Fibroblast of the aortic adventitia (primary cell): ENCODE measurements around the gene NFYA. TPM values are rescaled to one million over a fixed set of nuclear protein-coding genes. Genes with fewer than 3 reads are reported as not detected.

Experiments used
- DNase-seq: peaks from one replicate; pipeline ENCODE4 v3.0.0-alpha.2; 2010; ENCODE audit warnings: low read depth
- H3K4me3 ChIP-seq: 2 replicates; pipeline ENCODE4 v1.5.1; 2011; ENCODE audit warnings: low read depth, mild to moderate bottlenecking, control low read depth, low read length, moderate library complexity
- CTCF ChIP-seq: IDR thresholded peaks from 2 replicates; pipeline ENCODE4 v1.5.1; 2011; ENCODE audit warnings: mild to moderate bottlenecking, low read length, control low read depth, inconsistent platforms; ENCODE audit not compliant: insufficient read depth
- total RNA-seq: library from RNA; depleted of rRNA; stranded (reverse); fragments of >200 nt; gene quantifications from 2 replicates; pipeline ENCODE4 v1.2.3, GENCODE V29; 2012; ENCODE audit warnings: low replicate concordance

Gene NFYA
- total RNA-seq, 1 donor = 14.2 TPM

- peak; percentile 9 for TF ChIP-seq CTCF
- H3K4me3 ChIP-seq = peak overlapping the region; percentile 92
- DNase-seq = no peak
Observed at GRCh38 chr6:41071501-41071922, 1.3 kb upstream of the NFYA start.

GRCh38 chr6:41071923-41072835 lies 595 bp upstream of the NFYA start, which contains the start of gene OARD1:
Gene OARD1 (minus strand): TSS chr6:41072356. CDS start chr6:41071634, 722 bp downstream.
- TF ChIP-seq CTCF = no peak
- peak; percentile 100 for DNase-seq
- H3K4me3 ChIP-seq = peak within 1 kb of the TSS; percentile 92

DNA sequence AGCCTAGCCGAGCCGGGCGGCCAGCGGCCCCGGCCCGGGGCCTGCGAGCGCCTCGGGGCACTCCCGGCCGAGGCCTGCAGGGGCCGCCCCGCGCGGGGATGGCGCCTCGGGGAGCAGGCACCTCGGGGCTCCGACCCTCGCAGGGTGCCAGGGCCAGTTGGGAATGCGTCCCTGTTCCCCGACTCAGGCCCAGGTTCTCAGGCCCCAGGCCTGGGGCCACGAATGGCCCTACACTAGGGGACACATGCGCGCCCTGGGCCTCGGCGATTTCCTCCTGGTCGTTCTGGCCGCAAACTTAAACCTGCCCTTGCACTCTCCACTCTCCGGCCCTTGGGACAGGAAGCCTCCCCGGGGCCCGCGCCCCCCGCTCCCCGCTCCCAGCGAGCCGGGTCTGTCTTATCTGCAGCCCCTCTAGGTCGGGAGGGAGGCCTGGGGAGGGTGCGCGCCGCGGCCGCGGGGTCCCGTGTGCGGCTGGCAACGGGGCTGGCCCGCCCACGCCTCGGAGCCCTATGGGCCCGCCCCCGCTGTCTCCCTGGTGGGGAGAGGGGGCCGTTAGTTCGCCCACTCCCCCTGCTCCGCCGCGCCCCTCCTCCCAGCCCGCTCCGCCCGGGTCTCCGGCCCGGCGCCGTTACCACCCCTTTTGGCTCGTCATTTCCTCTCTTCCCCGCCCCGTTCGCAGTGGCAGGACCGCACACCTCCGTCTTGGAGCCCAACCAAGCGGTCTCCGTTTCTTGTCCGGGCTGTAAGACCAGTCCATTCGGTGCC lies 611 bp downstream of the NFYA start:
- peak overlapping the region; percentile 89 for H3K4me3 ChIP-seq
- peak; percentile 28 for TF ChIP-seq CTCF
- no peak for DNase-seq

DNA sequence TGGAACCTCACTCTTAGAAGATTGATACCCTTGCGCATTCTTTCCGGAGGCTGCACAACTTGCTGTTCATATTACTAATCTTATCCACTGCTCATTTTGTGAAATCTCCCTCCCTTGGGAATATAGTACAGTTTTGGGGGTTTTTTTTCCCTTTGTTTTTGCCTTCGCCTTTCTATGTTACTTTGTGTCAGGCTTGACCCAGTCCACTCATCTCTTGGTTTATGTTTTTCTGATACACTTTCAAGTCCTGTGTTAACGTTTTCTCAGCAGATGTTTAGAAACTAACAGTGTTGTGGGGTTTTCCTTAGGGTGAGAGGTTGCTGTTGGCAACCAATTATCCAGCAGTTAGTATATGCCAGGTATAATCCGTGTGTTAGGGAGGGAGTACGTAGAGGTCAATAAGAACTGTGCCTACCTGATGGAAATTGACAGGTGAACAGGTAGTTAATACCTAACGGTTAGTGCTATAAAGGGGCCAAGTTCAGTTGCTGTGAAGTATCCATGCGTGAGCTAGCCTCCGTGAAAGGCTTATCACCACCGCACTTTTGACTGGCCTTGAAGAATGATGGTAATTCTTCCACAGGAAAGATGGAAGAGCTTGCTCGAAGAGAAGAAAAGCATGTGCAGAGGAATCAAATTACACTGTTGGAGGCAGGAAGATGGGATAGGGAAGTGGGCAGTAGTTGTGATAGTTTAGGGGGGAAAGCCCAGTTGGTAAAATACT lies 1.4 kb downstream of the NFYA start:
- peak overlapping the region; percentile 89 for H3K4me3 ChIP-seq
- DNase-seq = peak; percentile 82
- TF ChIP-seq CTCF = no peak

- peak; percentile 35 for DNase-seq
Observed at GRCh38 chr6:41074692-41075436, 2.1 kb downstream of the NFYA start.

More at GRCh38 chr6:41074692-41075436, 2.1 kb downstream of the NFYA start:
- no peak for TF ChIP-seq CTCF
- H3K4me3 ChIP-seq = peak overlapping the region; percentile 89
